IMR-90 (cell line): ENCODE data around the gene OR2AP1.

ENCODE experiments used
- BHLHE40 ChIP-seq: fragments of 150-350 bp; IDR thresholded peaks from 2 replicates; pipeline ENCODE4 v1.6.1; 2016; ENCODE audit warnings: mild to moderate bottlenecking, low read depth, low read length
- CEBPB ChIP-seq: IDR thresholded peaks from 2 replicates; pipeline ENCODE4 v1.6.1; 2012; ENCODE audit warnings: low read depth, low read length, improper control_type of control experiment
- FOS ChIP-seq: fragments of 150-350 bp; IDR thresholded peaks from 2 replicates; pipeline ENCODE4 v1.6.1; 2016; ENCODE audit warnings: low read depth, low read length
- MAFK ChIP-seq: IDR thresholded peaks from 2 replicates; pipeline ENCODE4 v1.6.1; 2012; ENCODE audit warnings: low read depth, low read length, improper control_type of control experiment
- POLR2A ChIP-seq: IDR thresholded peaks from 2 replicates; pipeline ENCODE4 v1.6.1; 2012; ENCODE audit warnings: mild to moderate bottlenecking, low read depth, low read length
- TF ChIP-seq, protein P1 (sequence below): conservative IDR thresholded peaks from 2 replicates; pipeline ENCODE4 v1.5.1; 2012; ENCODE audit warnings: mild to moderate bottlenecking, low read depth, low read length, improper control_type of control experiment

GRCh38 chr12:55585817-55586216, 13.5 kb downstream of the OR2AP1 start:
- TF ChIP-seq CEBPB (no peak), POLR2A (no peak), BHLHE40 (no peak), MAFK (no peak), FOS (no peak)
- TF ChIP-seq, protein P1, sequence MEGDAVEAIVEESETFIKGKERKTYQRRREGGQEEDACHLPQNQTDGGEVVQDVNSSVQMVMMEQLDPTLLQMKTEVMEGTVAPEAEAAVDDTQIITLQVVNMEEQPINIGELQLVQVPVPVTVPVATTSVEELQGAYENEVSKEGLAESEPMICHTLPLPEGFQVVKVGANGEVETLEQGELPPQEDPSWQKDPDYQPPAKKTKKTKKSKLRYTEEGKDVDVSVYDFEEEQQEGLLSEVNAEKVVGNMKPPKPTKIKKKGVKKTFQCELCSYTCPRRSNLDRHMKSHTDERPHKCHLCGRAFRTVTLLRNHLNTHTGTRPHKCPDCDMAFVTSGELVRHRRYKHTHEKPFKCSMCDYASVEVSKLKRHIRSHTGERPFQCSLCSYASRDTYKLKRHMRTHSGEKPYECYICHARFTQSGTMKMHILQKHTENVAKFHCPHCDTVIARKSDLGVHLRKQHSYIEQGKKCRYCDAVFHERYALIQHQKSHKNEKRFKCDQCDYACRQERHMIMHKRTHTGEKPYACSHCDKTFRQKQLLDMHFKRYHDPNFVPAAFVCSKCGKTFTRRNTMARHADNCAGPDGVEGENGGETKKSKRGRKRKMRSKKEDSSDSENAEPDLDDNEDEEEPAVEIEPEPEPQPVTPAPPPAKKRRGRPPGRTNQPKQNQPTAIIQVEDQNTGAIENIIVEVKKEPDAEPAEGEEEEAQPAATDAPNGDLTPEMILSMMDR = no peak
